H1 (cell line): ENCODE data around the gene LRRFIP1. TPM values are rescaled to one million over a fixed set of nuclear protein-coding genes. Genes with fewer than 3 reads are reported as not detected.
A peak's percentile ranks its signal among the peaks of the same experiment; 100 is the strongest.

Experiments
- CTCF ChIA-PET: fragments of 300-600 bp; sonication (Branson Sonifier 250); formaldehyde crosslinking; loops from one replicate; lab custom pipeline; 2021; ENCODE audit not compliant: partially characterized antibody; lab: Charles Lee
- POLR2A ChIA-PET: fragments of 300-600 bp; sonication (Branson Sonifier 250); formaldehyde crosslinking; loops from one replicate; lab custom pipeline; 2021; ENCODE audit warnings: inconsistent platforms; ENCODE audit not compliant: partially characterized antibody; lab: Charles Lee
- DNase-seq, 2 experiments: peaks; one replicate each; pipeline versions ENCODE4 v3.0.0 to v3.0.0-alpha.2; 2010 to 2022; ENCODE audit warnings: low spot score in 2 of 2, low read depth in 1 of 2, mixed read lengths in 1 of 2
- FAIRE-seq: peaks from 2 replicates; lab custom pipeline; 2011; peaks lifted over from hg19 to GRCh38; lab: Jason Lieb, UNC
- H2AFZ ChIP-seq: 2 replicates; pipeline ENCODE4 v1.8.1; 2012; ENCODE audit warnings: low read length, inconsistent platforms
- H2AK5ac ChIP-seq: 2 replicates; pipeline ENCODE4 v1.6.1; 2013; ENCODE audit warnings: low read depth, low read length
- H2BK120ac ChIP-seq: replicated peaks from 2 replicates; pipeline ENCODE3; 2013; ENCODE audit warnings: low read depth, low read length, inconsistent platforms
- H2BK12ac ChIP-seq: 2 replicates; pipeline ENCODE4 v1.6.1; 2013; ENCODE audit warnings: low read depth, low read length
- H2BK15ac ChIP-seq: 2 replicates; pipeline ENCODE4 v1.6.1; 2013; ENCODE audit warnings: low read length
- H2BK20ac ChIP-seq: 2 replicates; pipeline ENCODE4 v1.6.1; 2013; ENCODE audit warnings: low read length
- H2BK5ac ChIP-seq: 2 replicates; pipeline ENCODE4 v1.6.1; 2013; ENCODE audit warnings: low read depth, low read length
- H3K14ac ChIP-seq: 2 replicates; pipeline ENCODE4 v1.6.1; 2013; ENCODE audit warnings: inconsistent platforms; ENCODE audit not compliant: insufficient read length
- H3K18ac ChIP-seq: 2 replicates; pipeline ENCODE4 v1.6.1; 2013; ENCODE audit warnings: low read length; ENCODE audit errors: extremely low read depth
- H3K23ac ChIP-seq: 2 replicates; pipeline ENCODE4 v1.6.1; 2013; ENCODE audit warnings: inconsistent platforms; ENCODE audit not compliant: insufficient read length
- H3K23me2 ChIP-seq: 2 replicates; pipeline ENCODE4 v1.6.1; 2013; ENCODE audit warnings: low read depth, low read length
- H3K27ac ChIP-seq: 2 replicates; pipeline ENCODE4 v1.6.1; 2011; ENCODE audit warnings: low read depth, low read length, inconsistent platforms
- H3K27me3 ChIP-seq, 4 experiments: replicated peaks in 1 of 4; 1 replicate in 1 of 4; 2 replicates in 3 of 4; pipeline versions ENCODE4 v1.6.1 to v1.8.1; 2011 to 2013; ENCODE audit warnings: low read length in 3 of 4, mild to moderate bottlenecking in 3 of 4, inconsistent platforms in 2 of 4, mixed read lengths in 2 of 4, moderate library complexity in 1 of 4; ENCODE audit not compliant: control insufficient read depth in 3 of 4, insufficient read depth in 3 of 4; ENCODE audit errors: extremely low read depth in 1 of 4
- H3K36me3 ChIP-seq, 4 experiments: 2 replicates each; pipeline versions ENCODE4 v1.6.1 to v1.8.1; 2011 to 2013; ENCODE audit warnings: mild to moderate bottlenecking in 4 of 4, low read length in 3 of 4, moderate library complexity in 2 of 4, control low read depth in 1 of 4, inconsistent platforms in 1 of 4; ENCODE audit not compliant: insufficient read depth in 4 of 4, control insufficient read depth in 2 of 4
- H3K4ac ChIP-seq: replicated peaks from 2 replicates; pipeline ENCODE3; 2013; ENCODE audit warnings: low read length, low read depth, mixed read lengths, inconsistent platforms; ENCODE audit not compliant: insufficient read length
- H3K4me1 ChIP-seq, 4 experiments: replicated peaks in 1 of 4; 1 replicate in 1 of 4; 2 replicates in 3 of 4; pipeline versions ENCODE4 v1.6.1 to v1.8.1; 2011 to 2013; ENCODE audit warnings: low read length in 3 of 4, inconsistent platforms in 2 of 4, mixed read lengths in 1 of 4; ENCODE audit not compliant: insufficient read depth in 4 of 4, control insufficient read depth in 3 of 4
- H3K4me2 ChIP-seq, 2 experiments: 2 replicates each; pipeline versions ENCODE4 v1.6.1 to v1.8.1; 2011 to 2013; ENCODE audit warnings: low read depth in 2 of 2, low read length in 2 of 2, control low read depth in 1 of 2, inconsistent platforms in 1 of 2, mild to moderate bottlenecking in 1 of 2; ENCODE audit not compliant: insufficient read depth in 1 of 2
- H3K4me3 ChIP-seq, 4 experiments: fragments of 200-600, 300-600 bp in 1 of 4; sonication (generic), shearing (Covaris generic), sonication (Bioruptor Twin) in 1 of 4; 2 replicates each; pipeline versions ENCODE4 v1.5.1 to v1.8.1; 2011 to 2016; ENCODE audit warnings: low read length in 4 of 4, low read depth in 3 of 4, control low read depth in 2 of 4, inconsistent platforms in 2 of 4, mild to moderate bottlenecking in 2 of 4, mixed read lengths in 1 of 4, moderate library complexity in 1 of 4; ENCODE audit not compliant: insufficient read depth in 2 of 4; ENCODE audit errors: extremely low read depth in 1 of 4
- H3K56ac ChIP-seq: replicated peaks from 2 replicates; pipeline ENCODE3; 2013; ENCODE audit warnings: low read depth, mild to moderate bottlenecking, mixed read lengths, low read length, inconsistent platforms; ENCODE audit not compliant: insufficient read length
- H3K79me1 ChIP-seq: 2 replicates; pipeline ENCODE4 v1.6.1; 2013; ENCODE audit warnings: low read depth, low read length, control low read depth
- H3K79me2 ChIP-seq, 2 experiments: 2 replicates each; pipeline versions ENCODE4 v1.6.1 to v1.8.1; 2012 to 2013; ENCODE audit warnings: low read length in 2 of 2, mild to moderate bottlenecking in 2 of 2, inconsistent platforms in 1 of 2; ENCODE audit not compliant: insufficient read depth in 2 of 2, control insufficient read depth in 1 of 2
- H3K9ac ChIP-seq, 4 experiments: replicated peaks in 1 of 4; 1 replicate in 1 of 4; 2 replicates in 3 of 4; pipeline versions ENCODE4 v1.6.1 to v1.8.1; 2011 to 2013; ENCODE audit warnings: low read depth in 3 of 4, low read length in 3 of 4, control low read depth in 2 of 4, mild to moderate bottlenecking in 2 of 4, moderate library complexity in 2 of 4, inconsistent platforms in 1 of 4; ENCODE audit errors: extremely low read depth in 1 of 4
- H3K9me3 ChIP-seq, 2 experiments: 2 replicates each; pipeline versions ENCODE4 v1.6.1 to v1.8.1; 2012 to 2013; ENCODE audit warnings: mild to moderate bottlenecking in 2 of 2, moderate library complexity in 2 of 2, control low read depth in 1 of 2, inconsistent platforms in 1 of 2, low read depth in 1 of 2, low read length in 1 of 2, mixed read lengths in 1 of 2; ENCODE audit not compliant: insufficient read depth in 2 of 2
- H4K20me1 ChIP-seq, 2 experiments: replicated peaks in 1 of 2; 2 replicates each; pipeline versions ENCODE3 to v1.8.1; 2011 to 2013; ENCODE audit warnings: inconsistent platforms in 2 of 2, low read length in 2 of 2, mild to moderate bottlenecking in 1 of 2; ENCODE audit not compliant: insufficient read depth in 2 of 2, control insufficient read depth in 1 of 2
- H4K5ac ChIP-seq: 2 replicates; pipeline ENCODE4 v1.6.1; 2013; ENCODE audit warnings: low read length, low read depth, mixed read lengths, inconsistent platforms; ENCODE audit not compliant: insufficient read length
- H4K8ac ChIP-seq: 2 replicates; pipeline ENCODE4 v1.8.0; 2013; ENCODE audit warnings: mild to moderate bottlenecking, moderate library complexity, low read length, inconsistent platforms; ENCODE audit not compliant: insufficient read depth; ENCODE audit errors: extremely low read depth
- H4K91ac ChIP-seq: replicated peaks from 2 replicates; pipeline ENCODE3; 2013; ENCODE audit warnings: low read length, mixed read lengths, inconsistent platforms; ENCODE audit not compliant: insufficient read length
- BRCA1 ChIP-seq: IDR thresholded peaks from 2 replicates; pipeline ENCODE4 v1.6.1; 2012; ENCODE audit warnings: low read depth, low read length, improper control_type of control experiment
- CHD2 ChIP-seq: IDR thresholded peaks from 2 replicates; pipeline ENCODE4 v1.6.1; 2012; ENCODE audit warnings: low read length, improper control_type of control experiment
- EZH2 ChIP-seq: fragments of 200-600 bp; sonication (generic); IDR thresholded peaks from 2 replicates; pipeline ENCODE4 v1.7.1; 2012; ENCODE audit warnings: low read depth, mild to moderate bottlenecking, moderate library complexity, low read length, inconsistent platforms; ENCODE audit not compliant: severe bottlenecking
- KDM1A ChIP-seq: fragments of 200-600, 300-600 bp; sonication (generic); IDR thresholded peaks from 2 replicates; pipeline ENCODE4 v1.7.1; 2016; ENCODE audit warnings: mild to moderate bottlenecking, low read length, borderline replicate concordance
- KDM5A ChIP-seq: fragments of 200-600 bp; IDR thresholded peaks from 2 replicates; pipeline ENCODE4 v1.7.1; 2012; ENCODE audit warnings: mild to moderate bottlenecking, low read length, inconsistent platforms, mixed read lengths
- WGBS, 2 experiments: shearing (Covaris generic) in 1 of 2; methylation state at CpG; one replicate each; pipeline versions ENCODE4 v1.1.6 to v1.1.7; 2013 to 2015; ENCODE audit warnings: low lambda C conversion rate in 2 of 2, mixed read lengths in 2 of 2, inconsistent platforms in 1 of 2, low coverage in 1 of 2, missing lambda C conversion rate in 1 of 2; ENCODE audit not compliant: insufficient replicate concordance in 2 of 2, insufficient coverage in 1 of 2, insufficient read length in 1 of 2; ENCODE audit errors: extremely low coverage in 1 of 2, missing lambda C conversion rate in 1 of 2; 5-methylcytosine and 5-hydroxymethylcytosine counted together
- polyA plus RNA-seq, 7 experiments: library from polyadenylated mRNA; depleted of rRNA in 3 of 7; stranded (reverse) in 5 of 7; unstranded in 2 of 7; fragments of >200 nt in 5 of 7; fragments of 200-250 nt in 2 of 7; gene quantifications; 1 replicate in 5 of 7; 2 replicates in 1 of 7; 4 replicates in 1 of 7; pipeline versions ENCODE4 v1.2.1 to v1.2.3, GENCODE V29; 2011 to 2013; ENCODE audit warnings: missing spikeins in 2 of 7, mixed read lengths in 2 of 7
- total RNA-seq: library from RNA; stranded (reverse); fragmentation: NEBNext Ultra II Directional; extraction: Animal tissue kit (Norgen Biotek cat#: 25700); gene quantifications from 2 replicates; pipeline ENCODE4 v1.2.1, GENCODE V29; 2021
- TF ChIP-seq, protein P1 (sequence below): IDR thresholded peaks from 2 replicates; pipeline ENCODE4 v1.6.1; 2011; ENCODE audit warnings: low read depth, mild to moderate bottlenecking, low read length; ENCODE audit not compliant: insufficient read depth

Gene LRRFIP1
- total and polyA plus RNA-seq, 2 of the 8 experiments (the other 6 are each of a cell fraction or from before 2014, with no cell fraction given): 12.1 to 75.8 TPM

DNA sequence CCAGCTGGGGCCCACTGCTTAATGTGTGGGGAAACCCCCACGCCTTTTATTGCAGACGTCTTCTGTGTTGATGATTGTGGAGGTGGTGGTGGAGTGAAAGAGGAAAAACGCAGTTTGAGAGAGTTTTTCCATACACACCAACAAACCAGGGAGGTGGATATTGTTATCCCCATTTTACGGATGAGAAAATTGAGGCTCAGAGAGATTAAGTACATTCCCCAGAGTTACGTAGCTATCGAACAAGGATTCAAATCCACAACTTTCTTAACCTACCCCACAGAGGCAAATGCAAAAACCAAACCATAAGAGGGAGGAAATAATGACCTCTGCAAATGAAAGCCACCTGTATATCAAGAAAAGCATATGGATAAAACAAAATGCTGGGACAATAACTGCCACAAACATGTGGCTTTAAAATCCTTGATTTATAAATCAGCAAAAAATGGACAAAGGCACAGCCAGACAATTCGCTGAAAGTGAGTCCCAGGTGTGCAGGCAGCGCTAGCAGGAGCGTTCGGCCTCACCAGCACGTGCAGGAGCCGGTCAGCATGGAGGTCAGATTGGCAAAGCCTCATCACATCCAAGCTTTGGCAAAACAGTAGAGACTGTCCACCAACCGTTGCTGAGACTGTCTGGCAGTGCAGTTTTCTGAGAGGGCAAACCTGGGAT lies 24.2 kb upstream of the LRRFIP1 start:
- H3K9ac ChIP-seq: no peak overlapping the region
- no peak for DNase-seq
- no peak overlapping the region for H3K23ac ChIP-seq
- no peaks in the 10 kb centered on the region for H3K36me3 ChIP-seq
- no peak overlapping the region for H4K8ac ChIP-seq
- FAIRE-seq: no peak
- WGBS, 2 experiments: 88% methylated on average over 13 of the region's 13 CpGs; no CpG with 5 or more reads in 1 of the 2 experiments
- H3K27ac ChIP-seq: no peak overlapping the region
- H2BK5ac ChIP-seq: peak overlapping the region; percentile 3; the same call in 1 of the 2 replicates
- no peak overlapping the region for H3K18ac ChIP-seq
- no peaks in the 10 kb centered on the region for H3K79me2 ChIP-seq
- no peak overlapping the region for H3K56ac ChIP-seq
- no peaks in the 10 kb centered on the region for H3K27me3 ChIP-seq
- peak overlapping the region; percentile 4 for H4K91ac ChIP-seq
- no peak overlapping the region for H3K4me3 ChIP-seq
- CTCF ChIA-PET: interaction anchor here (1.1 to 8.8 kb wide), 15 partner anchors 11 to 143 kb away, joined by 3 to 63 read pairs (median 8); partner anchors contain the start of gene RAB17
- H3K4ac ChIP-seq: no peak overlapping the region
- H3K23me2 ChIP-seq: no peaks in the 10 kb centered on the region
- peaks cover 2 to 14% (median 10%) of the 10 kb centered on the region in 4 experiments; a peak in 5 of 7 replicates for H3K4me1 ChIP-seq
- H2BK20ac ChIP-seq: peak overlapping the region; percentile 49
- H2BK120ac ChIP-seq: no peak overlapping the region
- no peak overlapping the region for H2BK15ac ChIP-seq
- H3K4me2 ChIP-seq: no peak overlapping the region; a peak in 1 of 4 replicates
- H3K9me3 ChIP-seq: peaks cover 10 to 16% of the 10 kb centered on the region in 2 experiments; a peak in 3 of 4 replicates
- TF ChIP-seq CHD2: no peak
- TF ChIP-seq, protein P1, sequence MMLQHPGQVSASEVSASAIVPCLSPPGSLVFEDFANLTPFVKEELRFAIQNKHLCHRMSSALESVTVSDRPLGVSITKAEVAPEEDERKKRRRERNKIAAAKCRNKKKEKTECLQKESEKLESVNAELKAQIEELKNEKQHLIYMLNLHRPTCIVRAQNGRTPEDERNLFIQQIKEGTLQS: no peak
- TF ChIP-seq KDM5A: no peak
- TF ChIP-seq EZH2: no peak
- TF ChIP-seq BRCA1: no peak
- TF ChIP-seq KDM1A: 0 out of 2 replicates have a peak, but pooled peaks have one; percentile 21
- peak overlapping the region; percentile 0; the same call in 1 of the 2 replicates for H2AK5ac ChIP-seq
- no peak overlapping the region for H2AFZ ChIP-seq
- peak overlapping the region; percentile 14; the same call in 1 of the 2 replicates for H2BK12ac ChIP-seq
- no peak overlapping the region for H4K5ac ChIP-seq
- H3K79me1 ChIP-seq: no peaks in the 10 kb centered on the region
- no peak overlapping the region for H3K14ac ChIP-seq
- no peaks in the 10 kb centered on the region for H4K20me1 ChIP-seq
- POLR2A ChIA-PET: interaction anchor here (1.1 to 7.5 kb wide), 9 partner anchors 9 to 28 kb away, joined by 3 to 51 read pairs (median 10); partner anchors contain the start of genes LRRFIP1 and RAB17
